HCT116 (cell line): ENCODE data around the gene KDM6B.

Experiments used
- CEBPB ChIP-seq: IDR thresholded peaks from 2 replicates; pipeline ENCODE4 v1.6.1; 2012; ENCODE audit warnings: low read depth
- EZH2phosphoT487 ChIP-seq: fragments of 200-600 bp; IDR thresholded peaks from 2 replicates; pipeline ENCODE4 v1.6.1; 2018; ENCODE audit warnings: antibody characterized with exemption, borderline replicate concordance
- POLR2A ChIP-seq: IDR thresholded peaks from 2 replicates; pipeline ENCODE4 v1.7.0; 2011; ENCODE audit warnings: borderline replicate concordance; ENCODE audit not compliant: insufficient read depth, insufficient read length; ENCODE audit errors: extremely low read depth
- RAD21 ChIP-seq: IDR thresholded peaks from 2 replicates; pipeline ENCODE4 v1.6.1; 2012; ENCODE audit warnings: low read depth, mild to moderate bottlenecking
- SP1 ChIP-seq: IDR thresholded peaks from 2 replicates; pipeline ENCODE4 v1.6.1; 2012; ENCODE audit warnings: low read depth
- TF ChIP-seq, protein P1 (sequence below), 3 experiments: fragments of 200-600 bp in 1 of 3; sonication (generic) in 1 of 3; IDR thresholded peaks in 2 of 3; conservative IDR thresholded peaks in 1 of 3; 2 replicates each; pipeline ENCODE4 v1.5.1; 2012 to 2017; ENCODE audit warnings: low read depth in 2 of 3, low read length in 2 of 3, antibody characterized with exemption in 1 of 3, borderline replicate concordance in 1 of 3, control low read depth in 1 of 3, mild to moderate bottlenecking in 1 of 3, mixed read lengths in 1 of 3, mixed run types in 1 of 3, moderate library complexity in 1 of 3; ENCODE audit not compliant: insufficient read depth in 1 of 3

DNA sequence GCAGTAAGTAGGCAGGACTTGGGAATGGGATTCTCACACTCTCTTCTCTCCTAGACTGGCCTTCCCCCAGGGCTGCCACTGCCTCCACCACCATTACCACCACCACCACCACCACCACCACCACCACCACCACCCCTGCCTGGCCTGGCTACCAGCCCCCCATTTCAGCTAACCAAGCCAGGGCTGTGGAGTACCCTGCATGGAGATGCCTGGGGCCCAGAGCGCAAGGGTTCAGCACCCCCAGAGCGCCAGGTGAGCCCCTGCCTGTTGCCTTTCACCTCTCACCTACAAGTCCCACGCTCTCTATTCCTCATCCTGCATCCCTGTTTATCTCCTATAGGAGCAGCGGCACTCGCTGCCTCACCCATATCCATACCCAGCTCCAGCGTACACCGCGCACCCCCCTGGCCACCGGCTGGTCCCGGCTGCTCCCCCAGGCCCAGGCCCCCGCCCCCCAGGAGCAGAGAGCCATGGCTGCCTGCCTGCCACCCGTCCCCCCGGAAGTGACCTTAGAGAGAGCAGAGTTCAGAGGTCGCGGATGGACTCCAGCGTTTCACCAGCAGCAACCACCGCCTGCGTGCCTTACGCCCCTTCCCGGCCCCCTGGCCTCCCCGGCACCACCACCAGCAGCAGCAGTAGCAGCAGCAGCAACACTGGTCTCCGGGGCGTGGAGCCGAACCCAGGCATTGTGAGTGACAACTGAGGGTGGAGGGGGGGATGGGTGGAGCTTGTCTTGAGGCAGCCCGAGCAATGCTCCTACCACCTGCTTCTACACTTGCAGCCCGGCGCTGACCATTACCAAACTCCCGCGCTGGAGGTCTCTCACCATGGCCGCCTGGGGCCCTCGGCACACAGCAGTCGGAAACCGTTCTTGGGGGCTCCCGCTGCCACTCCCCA lies 13.0 kb downstream of the KDM6B start:
- TF ChIP-seq, protein P1, sequence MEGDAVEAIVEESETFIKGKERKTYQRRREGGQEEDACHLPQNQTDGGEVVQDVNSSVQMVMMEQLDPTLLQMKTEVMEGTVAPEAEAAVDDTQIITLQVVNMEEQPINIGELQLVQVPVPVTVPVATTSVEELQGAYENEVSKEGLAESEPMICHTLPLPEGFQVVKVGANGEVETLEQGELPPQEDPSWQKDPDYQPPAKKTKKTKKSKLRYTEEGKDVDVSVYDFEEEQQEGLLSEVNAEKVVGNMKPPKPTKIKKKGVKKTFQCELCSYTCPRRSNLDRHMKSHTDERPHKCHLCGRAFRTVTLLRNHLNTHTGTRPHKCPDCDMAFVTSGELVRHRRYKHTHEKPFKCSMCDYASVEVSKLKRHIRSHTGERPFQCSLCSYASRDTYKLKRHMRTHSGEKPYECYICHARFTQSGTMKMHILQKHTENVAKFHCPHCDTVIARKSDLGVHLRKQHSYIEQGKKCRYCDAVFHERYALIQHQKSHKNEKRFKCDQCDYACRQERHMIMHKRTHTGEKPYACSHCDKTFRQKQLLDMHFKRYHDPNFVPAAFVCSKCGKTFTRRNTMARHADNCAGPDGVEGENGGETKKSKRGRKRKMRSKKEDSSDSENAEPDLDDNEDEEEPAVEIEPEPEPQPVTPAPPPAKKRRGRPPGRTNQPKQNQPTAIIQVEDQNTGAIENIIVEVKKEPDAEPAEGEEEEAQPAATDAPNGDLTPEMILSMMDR (IDR thresholded peaks at IDR 0.05 in 2 of 3, conservative IDR thresholded peaks at IDR 0.05 in 1 of 3; ENCODE audit: borderline replicate concordance in 1 of 3, insufficient read depth in 1 of 3, low read depth in 2 of 3, low read length in 2 of 3): no peak
- TF ChIP-seq EZH2phosphoT487 (no peak), RAD21 (no peak), CEBPB (no peak), POLR2A (no peak), SP1 (no peak)
